Retinal pigment epithelial cell (primary cell): ENCODE measurements around the gene CSKMT.
"Not testable (repeated sequence)": the region's sequence is repeated elsewhere in the genome, so short reads cannot be mapped to it uniquely, and the experiment has no call there.

Experiments used
- DNase-seq: peaks from one replicate; pipeline ENCODE4 v3.0.0-alpha.2; 2010; ENCODE audit warnings: low read depth
- H3K4me3 ChIP-seq: 2 replicates; pipeline ENCODE4 v1.5.1; 2011; ENCODE audit warnings: mild to moderate bottlenecking, low read length, control low read depth, moderate library complexity
- CTCF ChIP-seq: conservative IDR thresholded peaks from 2 replicates; pipeline ENCODE4 v1.5.1; 2011; ENCODE audit warnings: low read depth, low read length, control low read depth, inconsistent platforms

The CSKMT gene

GRCh38 chr11:62694455-62695167 lies 29.5 kb downstream of the CSKMT start:
- no peak for DNase-seq
- no peak overlapping the region for H3K4me3 ChIP-seq
- peak; percentile 87 for TF ChIP-seq CTCF

- TF ChIP-seq CTCF: no peak
- H3K4me3 ChIP-seq: no peak overlapping the region
- DNase-seq: no peak
Observed at GRCh38 chr11:62702246-62702645, 37.1 kb downstream of the CSKMT start.

- H3K4me3 ChIP-seq, DNase-seq: not testable (repeated sequence)
Observed at GRCh38 chr11:62703921-62704320, 38.8 kb downstream of the CSKMT start.

GRCh38 chr11:62705413-62705812 lies 40.3 kb downstream of the CSKMT start:
- no peak for DNase-seq
- H3K4me3 ChIP-seq: peak overlapping the region; percentile 62
- peak; percentile 10 for TF ChIP-seq CTCF

- DNase-seq: peak; percentile 80
- H3K4me3 ChIP-seq: peak overlapping the region; percentile 62
- TF ChIP-seq CTCF: no peak
Observed at GRCh38 chr11:62705880-62706849, 41.1 kb downstream of the CSKMT start.

- no peak for TF ChIP-seq CTCF
- DNase-seq: no peak
- peak overlapping the region; percentile 49 for H3K4me3 ChIP-seq
Observed at GRCh38 chr11:62706850-62707247, 41.7 kb downstream of the CSKMT start.

GRCh38 chr11:62707277-62707861 lies 42.3 kb downstream of the CSKMT start, which contains the start of the genes BSCL2 and GNG3:
TSS of gene BSCL2 (minus strand) at chr11:62707424. CDS start at chr11:62707195, 229 bp downstream.
TSS of gene GNG3 (plus strand) at chr11:62707676. CDS start at chr11:62708296, 620 bp downstream.
- H3K4me3 ChIP-seq: peak within 1 kb of the TSS; percentile 49
- DNase-seq: no peak
- no peak for TF ChIP-seq CTCF
